Calu3 (cell line): ENCODE results near the gene MRPS34. TPM values are rescaled to one million over a fixed set of nuclear protein-coding genes. Genes with fewer than 3 reads are reported as not detected.
"Not testable (repeated sequence)": the region's sequence is repeated elsewhere in the genome, so short reads cannot be mapped to it uniquely, and the experiment has no call there.

Experiments used
- BruUV-seq: library from RNA; stranded (reverse); fragments of 400-500 nt; replicated peaks from 2 replicates; lab custom pipeline; 2021; lab: Mats Ljungman, UMichigan
- CTCF ChIA-PET: fragments of 300-600 bp; sonication (Branson Sonifier 250); formaldehyde crosslinking; loops from one replicate; lab custom pipeline; 2022; ENCODE audit warnings: antibody characterized with exemption; lab: Charles Lee
- DNase-seq: peaks from one replicate; pipeline ENCODE4 v3.0.0; 2022
- H3K27ac Mint-ChIP-seq: one replicate; pipeline ENCODE4 v1.8.0; 2022; ENCODE audit warnings: mixed read lengths; ENCODE audit not compliant: unreplicated experiment
- H3K27me3 Mint-ChIP-seq: one replicate; pipeline ENCODE4 v1.8.0; 2022; ENCODE audit warnings: mixed read lengths; ENCODE audit not compliant: unreplicated experiment
- H3K36me3 Mint-ChIP-seq: one replicate; pipeline ENCODE4 v1.8.0; 2022; ENCODE audit warnings: mild to moderate bottlenecking, moderate library complexity, mixed read lengths; ENCODE audit not compliant: insufficient read depth, unreplicated experiment
- H3K4me1 Mint-ChIP-seq: one replicate; pipeline ENCODE4 v1.8.0; 2022; ENCODE audit warnings: mild to moderate bottlenecking, low read depth, mixed read lengths; ENCODE audit not compliant: unreplicated experiment
- H3K4me3 Mint-ChIP-seq: one replicate; pipeline ENCODE4 v1.8.0; 2022; ENCODE audit warnings: mild to moderate bottlenecking, low read depth, moderate library complexity, mixed read lengths; ENCODE audit not compliant: unreplicated experiment
- H3K9me3 Mint-ChIP-seq: one replicate; pipeline ENCODE4 v1.8.0; 2022; ENCODE audit warnings: low read depth, mixed read lengths; ENCODE audit not compliant: unreplicated experiment
- intact Hi-C: fragments of 100-400 bp; cut with micrococcal nuclease; formaldehyde crosslinking; loops from one replicate; pipeline ENCODE4 v1.10.0; 2022; ENCODE audit not compliant: unreplicated experiment
- total RNA-seq: library from RNA; stranded (reverse); gene quantifications from 2 replicates; pipeline ENCODE4 v1.2.3, GENCODE V29; 2022
- TF ChIP-seq, protein P1 (sequence below): fragments of 200-600 bp; IDR thresholded peaks from one replicate; pipeline ENCODE4 v1.8.0; 2022; ENCODE audit warnings: antibody characterized with exemption; ENCODE audit not compliant: unreplicated experiment

The MRPS34 gene
- total RNA-seq, 1 experiment from 2014 or later: 135 TPM

DNA sequence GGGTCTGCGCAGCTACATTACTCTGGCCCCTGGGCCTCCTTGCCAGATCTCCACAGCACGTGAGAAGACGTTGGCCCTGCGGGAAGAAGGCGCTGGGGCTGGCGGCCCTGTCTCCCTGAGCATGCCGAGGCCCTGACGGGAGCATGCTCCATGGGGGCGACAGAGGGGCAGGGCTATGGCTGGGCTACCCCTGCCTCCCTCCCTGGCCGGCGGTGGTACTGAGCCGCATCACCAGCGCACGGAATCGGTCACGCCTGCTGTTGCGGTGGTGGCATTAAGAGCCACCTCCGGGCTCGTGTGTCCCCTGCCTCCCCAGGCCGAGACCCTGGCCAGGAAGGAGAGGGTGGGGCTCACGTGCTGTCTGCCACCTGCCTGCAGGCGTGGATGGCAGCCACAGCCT is 38.8 kb downstream of the MRPS34 start:
- Mint-ChIP-seq H3K36me3 (peaks cover 18% of the 10 kb centered on the region), H3K27ac (no peak overlapping the region), H3K4me3 (no peak overlapping the region), H3K9me3 (no peaks in the 10 kb centered on the region), H3K27me3 (no peaks in the 10 kb centered on the region), H3K4me1 (no peaks in the 10 kb centered on the region)
- no TSS peak for BruUV-seq
- intact Hi-C loops: no loop called here
- no peak for DNase-seq
- CTCF ChIA-PET: no interaction called here
- TF ChIP-seq, protein P1, sequence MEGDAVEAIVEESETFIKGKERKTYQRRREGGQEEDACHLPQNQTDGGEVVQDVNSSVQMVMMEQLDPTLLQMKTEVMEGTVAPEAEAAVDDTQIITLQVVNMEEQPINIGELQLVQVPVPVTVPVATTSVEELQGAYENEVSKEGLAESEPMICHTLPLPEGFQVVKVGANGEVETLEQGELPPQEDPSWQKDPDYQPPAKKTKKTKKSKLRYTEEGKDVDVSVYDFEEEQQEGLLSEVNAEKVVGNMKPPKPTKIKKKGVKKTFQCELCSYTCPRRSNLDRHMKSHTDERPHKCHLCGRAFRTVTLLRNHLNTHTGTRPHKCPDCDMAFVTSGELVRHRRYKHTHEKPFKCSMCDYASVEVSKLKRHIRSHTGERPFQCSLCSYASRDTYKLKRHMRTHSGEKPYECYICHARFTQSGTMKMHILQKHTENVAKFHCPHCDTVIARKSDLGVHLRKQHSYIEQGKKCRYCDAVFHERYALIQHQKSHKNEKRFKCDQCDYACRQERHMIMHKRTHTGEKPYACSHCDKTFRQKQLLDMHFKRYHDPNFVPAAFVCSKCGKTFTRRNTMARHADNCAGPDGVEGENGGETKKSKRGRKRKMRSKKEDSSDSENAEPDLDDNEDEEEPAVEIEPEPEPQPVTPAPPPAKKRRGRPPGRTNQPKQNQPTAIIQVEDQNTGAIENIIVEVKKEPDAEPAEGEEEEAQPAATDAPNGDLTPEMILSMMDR: no peak

DNA sequence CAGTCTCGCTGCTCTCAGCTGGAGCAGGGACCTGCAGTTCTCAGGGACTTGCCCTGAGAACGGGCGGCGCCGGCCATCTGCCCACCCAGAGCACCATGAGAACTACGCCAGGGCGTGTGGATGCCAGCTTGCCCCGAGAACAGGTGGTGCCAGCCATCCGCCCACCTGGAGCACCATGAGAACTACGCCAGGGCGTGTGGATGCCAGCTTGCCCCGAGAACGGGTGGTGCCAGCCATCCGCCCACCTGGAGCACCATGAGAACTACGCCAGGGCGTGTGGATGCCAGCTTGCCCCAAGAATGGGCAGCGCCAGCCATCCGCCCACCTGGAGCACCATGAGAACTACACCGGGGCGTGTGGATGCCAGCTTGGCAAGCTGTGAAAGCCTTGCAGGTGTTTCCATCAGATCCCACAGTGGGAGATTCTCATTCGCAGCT is 40.4 kb downstream of the MRPS34 start:
- intact Hi-C loops, DNase-seq, H3K27me3 Mint-ChIP-seq, H3K9me3 Mint-ChIP-seq, BruUV-seq, H3K4me1 Mint-ChIP-seq, H3K27ac Mint-ChIP-seq, H3K4me3 Mint-ChIP-seq: not testable (repeated sequence)
- CTCF ChIA-PET: interaction anchor here (1.0 to 1.2 kb wide), 2 partner anchors 27 to 50 kb away, joined by 3 read pairs; partner anchors contain the start of genes MAPK8IP3, NUBP2 and SPSB3
- H3K36me3 Mint-ChIP-seq: peaks cover 26% of the 10 kb centered on the region

DNA sequence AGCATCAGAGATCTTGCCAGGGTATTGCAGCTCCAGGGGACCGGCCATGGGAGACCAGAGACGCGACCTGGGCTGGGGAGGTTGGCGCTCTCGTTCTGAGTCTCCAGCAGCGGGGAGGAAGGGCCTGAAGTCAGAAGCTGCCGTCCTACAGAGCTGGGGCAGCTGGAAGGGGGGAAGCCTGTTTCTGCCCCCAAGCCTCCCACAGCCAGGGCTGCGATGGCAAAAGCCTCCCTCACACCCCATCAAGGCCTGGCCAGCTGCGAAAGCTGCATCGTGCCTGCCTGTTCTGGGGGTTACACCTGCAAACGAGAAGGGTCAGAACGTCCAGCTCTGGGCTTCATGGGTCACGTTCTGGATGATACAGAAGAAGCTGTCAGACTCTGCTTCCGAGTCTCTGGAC is 40.9 kb downstream of the MRPS34 start:
- intact Hi-C loops: no loop called here
- CTCF ChIA-PET: interaction anchor here (1.2 kb wide), 1 partner anchor 26 kb away, joined by 3 read pairs; the partner anchor contains the start of gene MAPK8IP3
- H3K4me1 Mint-ChIP-seq: no peaks in the 10 kb centered on the region
- no TSS peak for BruUV-seq
- no peak overlapping the region for H3K27ac Mint-ChIP-seq
- no peaks in the 10 kb centered on the region for H3K9me3 Mint-ChIP-seq
- no peak for DNase-seq
- no peaks in the 10 kb centered on the region for H3K27me3 Mint-ChIP-seq
- TF ChIP-seq, protein P1: no peak
- no peak overlapping the region for H3K4me3 Mint-ChIP-seq
- peaks cover 31% of the 10 kb centered on the region for H3K36me3 Mint-ChIP-seq

DNA sequence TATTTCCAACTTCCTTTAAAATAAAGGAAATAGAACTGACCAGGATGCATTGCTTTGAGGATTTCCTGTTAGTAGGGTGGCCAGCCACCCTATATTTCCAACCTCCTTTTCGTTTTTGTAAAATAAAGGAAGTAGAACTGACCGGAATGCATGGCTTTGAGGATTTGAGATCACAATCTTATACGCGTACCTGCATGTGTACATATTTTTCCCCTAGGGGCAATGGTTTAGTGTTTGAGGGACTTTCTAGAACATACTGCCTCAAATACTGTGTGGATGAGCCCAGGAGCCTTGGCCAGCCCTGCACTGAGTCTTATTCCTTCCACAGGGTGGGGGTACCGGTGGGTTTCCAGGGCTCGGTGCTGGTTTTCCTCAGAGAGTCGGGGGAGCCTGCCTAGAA is 41.3 kb downstream of the MRPS34 start:
- Mint-ChIP-seq H3K4me3 (no peak overlapping the region), H3K4me1 (no peaks in the 10 kb centered on the region), H3K36me3 (peaks cover 36% of the 10 kb centered on the region), H3K27me3 (no peaks in the 10 kb centered on the region), H3K9me3 (no peaks in the 10 kb centered on the region), H3K27ac (no peak overlapping the region)
- intact Hi-C loops: no loop called here
- BruUV-seq: no TSS peak
- CTCF ChIA-PET: interaction anchor here (1.2 kb wide), 1 partner anchor 26 kb away, joined by 3 read pairs; the partner anchor contains the start of gene MAPK8IP3
- no peak for DNase-seq
- TF ChIP-seq, protein P1: no peak

DNA sequence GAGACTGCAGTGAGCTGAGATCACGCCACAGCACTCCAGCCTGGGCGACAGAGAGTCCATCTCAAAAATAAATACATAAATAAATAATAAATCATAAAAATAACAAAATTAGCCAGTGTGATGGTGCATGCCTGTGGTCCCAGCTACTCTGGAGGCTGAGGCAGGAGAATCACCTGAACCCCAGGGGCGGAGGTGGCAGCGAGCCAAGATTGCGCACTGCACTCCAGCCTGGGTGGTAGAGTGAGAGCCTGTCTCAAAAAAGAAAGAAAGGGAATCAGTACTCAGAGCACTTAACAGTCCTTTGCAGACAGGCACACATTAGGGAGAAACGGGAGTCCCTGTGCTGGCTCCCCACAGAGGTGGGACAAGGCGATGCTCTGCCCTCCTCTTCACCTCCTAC is 41.9 kb downstream of the MRPS34 start:
- Mint-ChIP-seq H3K9me3 (no peaks in the 10 kb centered on the region), H3K4me1 (no peaks in the 10 kb centered on the region), H3K27ac (no peak overlapping the region), H3K36me3 (peaks cover 36% of the 10 kb centered on the region), H3K4me3 (no peak overlapping the region), H3K27me3 (no peaks in the 10 kb centered on the region)
- DNase-seq: no peak
- TF ChIP-seq, protein P1: no peak
- intact Hi-C loops: no loop called here
- BruUV-seq: no TSS peak
- CTCF ChIA-PET: interaction anchor here (0.7 kb wide), 1 partner anchor 519 kb away, joined by 3 read pairs; no protein-coding TSS in a partner anchor
